Fibroblast of the aortic adventitia (primary cell): Measurements from ENCODE around the gene SYNCRIP. TPM values are rescaled to one million over a fixed set of nuclear protein-coding genes. Genes with fewer than 3 reads are reported as not detected.
"Not testable (repeated sequence)": the region's sequence is repeated elsewhere in the genome, so short reads cannot be mapped to it uniquely, and the experiment has no call there.

Experiments
- DNase-seq: peaks from one replicate; pipeline ENCODE4 v3.0.0-alpha.2; 2010; ENCODE audit warnings: low read depth
- H3K4me3 ChIP-seq: 2 replicates; pipeline ENCODE4 v1.5.1; 2011; ENCODE audit warnings: low read depth, mild to moderate bottlenecking, control low read depth, low read length, moderate library complexity
- CTCF ChIP-seq: IDR thresholded peaks from 2 replicates; pipeline ENCODE4 v1.5.1; 2011; ENCODE audit warnings: mild to moderate bottlenecking, low read length, control low read depth, inconsistent platforms; ENCODE audit not compliant: insufficient read depth
- total RNA-seq: library from RNA; depleted of rRNA; stranded (reverse); fragments of >200 nt; gene quantifications from 2 replicates; pipeline ENCODE4 v1.2.3, GENCODE V29; 2012; ENCODE audit warnings: low replicate concordance

Gene SYNCRIP
- 90.5 and 95.1 TPM in 2 replicates for total RNA-seq

- no peak for TF ChIP-seq CTCF
- peak; percentile 96 for DNase-seq
These were observed at the start of gene SYNCRIP for GRCh38 chr6:85642774-85643536. Gene SYNCRIP, minus strand, starts transcription at chr6:85642886. Its CDS starts 1,447 bp downstream, at chr6:85641439.

GRCh38 chr6:85691478-85691877 is 48.8 kb upstream of the SYNCRIP start:
- no peak overlapping the region for H3K4me3 ChIP-seq
- no peak for TF ChIP-seq CTCF
- DNase-seq, result no peak

More at GRCh38 chr6:85642774-85643536, at the start of gene SYNCRIP:
- peak within 1 kb of the TSS; percentile 98 for H3K4me3 ChIP-seq

GRCh38 chr6:85690071-85690470 is 47.4 kb upstream of the SYNCRIP start:
- no peak overlapping the region for H3K4me3 ChIP-seq
- TF ChIP-seq CTCF, result no peak
- no peak for DNase-seq

GRCh38 chr6:85685713-85686112 is 43.0 kb upstream of the SYNCRIP start:
- no peak for DNase-seq
- TF ChIP-seq CTCF, result no peak
- H3K4me3 ChIP-seq, result no peak overlapping the region

- DNase-seq, result no peak
- no peak for TF ChIP-seq CTCF
- H3K4me3 ChIP-seq, result no peak overlapping the region
These were observed 42.1 kb upstream of the SYNCRIP start for GRCh38 chr6:85684809-85685171.

GRCh38 chr6:85684133-85684808 is 41.6 kb upstream of the SYNCRIP start:
- no peak overlapping the region for H3K4me3 ChIP-seq
- TF ChIP-seq CTCF, result no peak
- no peak for DNase-seq

- not testable (repeated sequence) for DNase-seq, H3K4me3 ChIP-seq
These were observed 39.2 kb upstream of the SYNCRIP start for GRCh38 chr6:85681899-85682298.
